ENCODE data around the gene LENG8. TPM values are rescaled to one million over a fixed set of nuclear protein-coding genes. Genes with fewer than 3 reads are reported as not detected.

The LENG8 gene
- total and polyA plus RNA-seq, 5 donors: 66.2 to 87.4 (median 75.4) TPM

DNA sequence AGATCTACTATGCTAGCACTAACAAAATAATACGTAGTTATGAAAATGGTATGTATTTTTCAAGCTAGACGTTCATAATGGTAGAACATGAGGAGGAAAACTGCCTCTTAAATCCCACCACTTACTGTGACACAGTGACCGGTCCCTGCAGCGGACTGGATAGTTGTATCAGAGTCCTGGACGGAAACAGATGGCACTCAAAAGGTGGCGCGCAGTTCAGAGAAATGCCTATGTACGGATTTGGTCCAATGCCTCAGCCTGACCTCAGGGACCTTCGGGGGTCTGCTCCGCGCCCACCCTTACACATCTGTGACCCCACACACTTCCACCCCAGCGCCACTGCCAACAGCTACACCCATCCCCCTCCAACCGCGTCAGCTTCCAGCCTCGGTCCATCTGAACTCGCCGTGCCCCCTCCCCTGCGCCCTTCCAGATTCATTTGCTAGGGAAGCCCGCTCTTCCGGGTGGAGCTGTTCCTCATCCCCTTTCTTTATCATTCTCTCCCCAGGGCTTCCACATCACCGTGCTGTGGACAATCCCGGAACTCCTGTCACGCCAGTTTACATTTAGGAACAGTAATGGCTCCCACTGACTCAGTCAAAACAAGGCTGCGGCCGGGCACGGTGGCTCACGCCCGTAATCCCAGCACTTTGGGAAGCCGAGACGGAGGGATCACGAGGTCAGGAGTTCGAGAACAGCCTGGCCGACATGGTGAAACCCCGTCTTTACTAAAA, 792 bp upstream of the LENG8 start:
- H3K9me3 ChIP-seq (ENCODE audit: control insufficient read depth, low read length): no peaks in the 10 kb centered on the region

GRCh38 chr19:54449701-54450069, 686 bp downstream of the LENG8 start:
- H3K4me1 ChIP-seq (ENCODE audit: control insufficient read depth, insufficient read depth, low read length): peaks cover 4% of the 10 kb centered on the region
- intact Hi-C loops (cut with DNase I): no loop called here
- WGBS: under 1% methylated on average over 21 of the region's 21 CpGs

More for the DNA sequence above, 792 bp upstream of the LENG8 start:
- Histone ChIP-seq H3K27ac (ENCODE audit: low read length) (peak overlapping the region; percentile 70), H3K4me3 (ENCODE audit: low read length) (peak overlapping the region; percentile 59), H3K27me3 (ENCODE audit: control insufficient read depth, insufficient read depth) (no peaks in the 10 kb centered on the region), H3K4me1 (ENCODE audit: control insufficient read depth, insufficient read depth, low read length) (peaks cover 4% of the 10 kb centered on the region)
- under 1% methylated on average over 34 of the region's 34 CpGs for WGBS
- DNase-seq (peak; percentile 67 to 85 (median 85)), ATAC-seq (peak; percentile 32 to 46)
- intact Hi-C loops (cut with DNase I): no loop called here

DNA sequence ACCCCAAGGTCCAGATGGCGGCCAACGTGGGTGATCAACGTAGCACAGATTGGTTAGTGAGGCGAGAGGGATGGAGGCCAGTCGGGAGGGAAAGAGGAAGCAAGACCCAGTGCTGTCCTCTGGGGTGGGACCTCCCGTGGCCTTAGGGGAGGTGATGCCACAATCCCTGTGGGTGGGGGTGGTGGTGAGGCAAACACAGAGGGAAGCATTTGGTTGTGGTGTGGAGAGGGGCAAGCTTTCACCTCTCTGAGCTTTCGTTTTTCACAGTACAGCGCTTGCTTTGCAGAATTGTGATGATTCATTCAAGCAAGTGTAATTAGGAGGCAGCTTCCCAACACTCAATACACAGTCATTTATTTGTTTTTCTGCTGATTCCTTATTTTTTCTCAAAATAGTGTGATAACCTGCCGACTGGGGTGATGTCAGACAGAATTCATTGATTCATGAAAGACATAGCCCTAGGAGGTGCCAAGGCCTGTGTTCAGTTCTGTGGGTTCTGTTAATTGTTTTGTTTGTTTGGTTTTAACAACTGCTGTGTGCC, 2.4 kb downstream of the LENG8 start:
- H3K4me3 ChIP-seq (ENCODE audit: low read length): no peak overlapping the region
- intact Hi-C loops (cut with DNase I): no loop called here
- H3K27me3 ChIP-seq (ENCODE audit: control insufficient read depth, insufficient read depth): no peaks in the 10 kb centered on the region
- peaks cover 4% of the 10 kb centered on the region for H3K4me1 ChIP-seq (ENCODE audit: control insufficient read depth, insufficient read depth, low read length)
- no peak overlapping the region for H3K27ac ChIP-seq (ENCODE audit: low read length)
- H3K9me3 ChIP-seq (ENCODE audit: control insufficient read depth, low read length): no peaks in the 10 kb centered on the region
- 58% methylated on average over 9 of the region's 9 CpGs for WGBS
- DNase-seq: peak in 1 of 3 donors; percentile 27
- ATAC-seq: no peak

More at GRCh38 chr19:54449701-54450069, 686 bp downstream of the LENG8 start:
- Histone ChIP-seq H3K9me3 (ENCODE audit: control insufficient read depth, low read length) (no peaks in the 10 kb centered on the region), H3K4me3 (ENCODE audit: low read length) (peak overlapping the region; percentile 78), H3K27me3 (ENCODE audit: control insufficient read depth, insufficient read depth) (no peaks in the 10 kb centered on the region), H3K27ac (ENCODE audit: low read length) (peak overlapping the region; percentile 93)
- ATAC-seq (no peak), DNase-seq (no peak)

DNA sequence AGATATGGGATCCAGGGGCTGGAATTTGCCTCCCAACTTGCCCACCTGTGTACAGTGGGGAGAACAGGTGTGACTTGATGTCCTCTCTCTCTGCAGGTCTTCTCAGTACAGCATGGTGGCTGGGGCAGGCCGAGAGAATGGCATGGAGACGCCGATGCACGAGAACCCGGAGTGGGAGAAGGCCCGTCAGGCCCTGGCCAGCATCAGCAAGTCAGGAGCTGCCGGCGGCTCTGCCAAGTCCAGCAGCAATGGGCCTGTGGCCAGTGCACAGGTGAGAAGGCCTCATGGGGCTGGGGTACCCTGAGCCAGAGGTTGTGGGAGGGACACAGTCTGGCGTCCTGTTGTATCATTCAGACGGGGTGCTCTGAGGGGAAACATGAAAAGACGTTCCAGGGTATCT, 3.0 kb downstream of the LENG8 start:
- Histone ChIP-seq H3K27me3 (ENCODE audit: control insufficient read depth, insufficient read depth) (no peaks in the 10 kb centered on the region), H3K9me3 (ENCODE audit: control insufficient read depth, low read length) (no peaks in the 10 kb centered on the region), H3K4me1 (ENCODE audit: control insufficient read depth, insufficient read depth, low read length) (peaks cover 4% of the 10 kb centered on the region), H3K27ac (ENCODE audit: low read length) (no peak overlapping the region), H3K4me3 (ENCODE audit: low read length) (no peak overlapping the region)
- intact Hi-C loops (cut with DNase I): no loop called here
- DNase-seq (peak in 1 of 3 donors; percentile 44), ATAC-seq (no peak)
- WGBS: 85% methylated on average over 11 of the region's 11 CpGs

- DNase-seq (peak in 1 of 3 donors; percentile 38), ATAC-seq (no peak)
- Histone ChIP-seq H3K4me3 (ENCODE audit: low read length) (no peak overlapping the region), H3K27me3 (ENCODE audit: control insufficient read depth, insufficient read depth) (no peaks in the 10 kb centered on the region), H3K9me3 (ENCODE audit: control insufficient read depth, low read length) (no peaks in the 10 kb centered on the region), H3K4me1 (ENCODE audit: control insufficient read depth, insufficient read depth, low read length) (peaks cover 4% of the 10 kb centered on the region), H3K27ac (ENCODE audit: low read length) (no peak overlapping the region)
- WGBS: 92% methylated on average over 11 of the region's 11 CpGs
- intact Hi-C loops (cut with DNase I): no loop called here
These were observed 3.6 kb downstream of the LENG8 start for GRCh38 chr19:54452626-54453025.

DNA sequence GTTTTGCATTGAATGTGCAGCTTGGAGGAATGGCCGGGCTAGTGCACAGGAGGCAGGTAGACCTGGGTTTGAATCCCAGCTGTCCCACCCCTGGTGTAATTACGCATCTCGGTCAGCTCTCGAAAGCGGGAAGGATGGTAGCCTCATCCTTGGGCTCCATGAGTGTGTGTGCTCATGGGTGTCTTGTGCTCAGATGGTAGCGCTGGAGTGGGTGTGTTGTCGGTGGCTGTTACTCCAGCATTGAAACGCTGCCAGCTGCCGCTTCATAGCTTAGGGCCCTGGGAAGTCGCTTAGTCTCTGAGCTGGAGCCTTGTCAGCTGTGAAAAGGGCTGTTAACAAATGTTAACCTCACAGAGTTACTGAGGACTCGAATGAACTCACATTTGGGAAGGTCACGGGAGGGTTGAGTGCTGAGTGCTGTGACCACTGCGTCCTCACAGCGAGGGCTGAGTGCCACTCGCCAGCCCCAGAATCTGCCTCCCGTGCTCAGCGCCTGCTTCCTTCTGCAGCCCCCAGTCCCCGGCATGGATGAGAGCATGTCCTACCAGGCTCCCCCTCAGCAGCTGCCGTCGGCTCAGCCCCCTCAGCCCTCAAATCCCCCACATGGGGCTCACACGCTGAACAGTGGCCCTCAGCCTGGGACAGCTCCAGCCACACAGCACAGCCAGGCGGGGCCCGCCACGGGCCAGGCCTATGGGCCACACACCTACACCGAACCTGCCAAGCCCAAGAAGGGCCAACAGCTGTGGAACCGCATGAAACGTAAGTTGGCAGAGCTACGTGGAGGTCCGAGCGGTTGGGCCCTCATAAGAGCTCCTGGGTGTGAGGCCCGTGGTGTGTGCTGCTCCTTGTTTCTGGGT, 5.2 kb downstream of the LENG8 start:
- Histone ChIP-seq H3K27me3 (ENCODE audit: control insufficient read depth, insufficient read depth) (no peaks in the 10 kb centered on the region), H3K4me3 (ENCODE audit: low read length) (no peak overlapping the region), H3K27ac (ENCODE audit: low read length) (no peak overlapping the region), H3K4me1 (ENCODE audit: control insufficient read depth, insufficient read depth, low read length) (peaks cover 4% of the 10 kb centered on the region), H3K9me3 (ENCODE audit: control insufficient read depth, low read length) (no peaks in the 10 kb centered on the region)
- 88% methylated on average over 31 of the region's 31 CpGs for WGBS
- DNase-seq (peak in 1 of 3 donors; percentile 51), ATAC-seq (no peak)
- intact Hi-C loops (cut with DNase I): no loop called here

- DNase-seq: peak in 1 of 3 donors; percentile 58
- ATAC-seq: no peak
- H3K9me3 ChIP-seq (ENCODE audit: control insufficient read depth, low read length): no peaks in the 10 kb centered on the region
- H3K27me3 ChIP-seq (ENCODE audit: control insufficient read depth, insufficient read depth): no peaks in the 10 kb centered on the region
- no peak overlapping the region for H3K27ac ChIP-seq (ENCODE audit: low read length)
- 89% methylated on average over 33 of the region's 33 CpGs for WGBS
- H3K4me3 ChIP-seq (ENCODE audit: low read length): no peak overlapping the region
- intact Hi-C loops (cut with DNase I): no loop called here
- peaks cover 4% of the 10 kb centered on the region for H3K4me1 ChIP-seq (ENCODE audit: control insufficient read depth, insufficient read depth, low read length)
These were observed 6.0 kb downstream of the LENG8 start for GRCh38 chr19:54454781-54455675.

GRCh38 chr19:54455786-54456422, 6.9 kb downstream of the LENG8 start:
- H3K4me1 ChIP-seq (ENCODE audit: control insufficient read depth, insufficient read depth, low read length): peaks cover 4% of the 10 kb centered on the region
- DNase-seq (peak in 1 of 3 donors; percentile 54), ATAC-seq (no peak)
- H3K27ac ChIP-seq (ENCODE audit: low read length): no peak overlapping the region
- H3K4me3 ChIP-seq (ENCODE audit: low read length): no peak overlapping the region
- no peaks in the 10 kb centered on the region for H3K27me3 ChIP-seq (ENCODE audit: control insufficient read depth, insufficient read depth)
- H3K9me3 ChIP-seq (ENCODE audit: control insufficient read depth, low read length): no peaks in the 10 kb centered on the region
- WGBS: 92% methylated on average over 40 of the region's 40 CpGs
- intact Hi-C loops (cut with DNase I): no loop called here

DNA sequence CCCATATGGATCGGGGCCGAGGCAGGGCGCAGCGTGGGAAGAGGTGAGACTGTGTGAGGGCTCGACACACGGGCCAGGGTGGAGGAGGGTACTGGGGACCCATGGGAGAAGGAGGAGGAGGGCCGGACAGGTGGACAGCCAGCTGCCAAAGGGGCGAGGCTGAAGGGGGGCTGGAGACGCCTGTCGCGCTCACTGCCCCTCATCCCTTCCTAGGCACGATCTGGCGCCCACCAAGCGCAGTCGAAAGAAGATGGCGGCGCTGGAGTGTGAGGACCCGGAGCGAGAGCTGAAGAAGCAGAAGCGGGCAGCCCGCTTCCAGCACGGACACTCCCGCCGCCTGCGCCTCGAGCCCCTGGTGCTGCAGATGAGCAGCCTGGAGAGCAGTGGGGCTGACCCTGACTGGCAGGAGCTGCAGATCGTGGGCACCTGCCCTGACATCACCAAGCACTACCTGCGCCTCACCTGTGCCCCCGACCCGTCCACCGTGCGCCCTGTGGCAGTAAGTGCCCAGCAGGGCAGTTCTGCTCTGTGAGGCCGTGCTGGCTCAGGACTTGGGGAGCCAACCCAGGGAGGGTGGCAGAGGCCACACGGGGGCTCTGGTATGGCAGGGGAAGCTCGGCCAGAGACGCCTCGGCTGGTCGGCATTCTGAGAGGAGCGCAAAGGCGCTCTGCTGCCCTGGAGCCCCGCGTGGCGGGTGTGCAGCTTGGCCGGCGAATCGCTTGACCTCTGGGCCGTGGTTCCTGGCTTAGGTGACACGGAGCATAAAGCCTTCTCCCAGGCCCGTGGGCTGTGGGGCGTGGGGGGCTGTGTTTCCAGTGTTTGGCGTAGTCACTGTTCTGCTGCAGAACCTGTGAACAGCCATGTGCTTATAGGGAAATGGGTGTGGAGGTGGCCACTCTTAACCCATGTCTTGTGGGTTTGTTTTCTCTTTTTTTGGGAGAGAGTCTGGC, 7.7 kb downstream of the LENG8 start:
- Histone ChIP-seq H3K9me3 (ENCODE audit: control insufficient read depth, low read length) (no peaks in the 10 kb centered on the region), H3K27ac (ENCODE audit: low read length) (no peak overlapping the region), H3K27me3 (ENCODE audit: control insufficient read depth, insufficient read depth) (no peaks in the 10 kb centered on the region), H3K4me3 (ENCODE audit: low read length) (no peak overlapping the region), H3K4me1 (ENCODE audit: control insufficient read depth, insufficient read depth, low read length) (no peaks in the 10 kb centered on the region)
- ATAC-seq (no peak), DNase-seq (peak in 1 of 3 donors; percentile 49)
- intact Hi-C loops (cut with DNase I): no loop called here
- 91% methylated on average over 51 of the region's 51 CpGs for WGBS

Measured in right cardiac atrium (tissue), 5 donors.